ENCODE measurements around the gene ARMH1. TPM values are rescaled to one million over a fixed set of nuclear protein-coding genes. Genes with fewer than 3 reads are reported as not detected.

The ARMH1 gene
- 0.66 TPM in 1 of 2 replicates, not detected in the other for total RNA-seq

GRCh38 chr1:44674113-44675000, at the start of gene ARMH1, which contains the start of gene TMEM53:
TSS of gene ARMH1 (plus strand) at chr1:44674714. CDS start at chr1:44689698, 14,984 bp downstream.
TSS of gene TMEM53 (minus strand) at chr1:44674481. CDS start at chr1:44674391, 90 bp downstream.

DNA sequence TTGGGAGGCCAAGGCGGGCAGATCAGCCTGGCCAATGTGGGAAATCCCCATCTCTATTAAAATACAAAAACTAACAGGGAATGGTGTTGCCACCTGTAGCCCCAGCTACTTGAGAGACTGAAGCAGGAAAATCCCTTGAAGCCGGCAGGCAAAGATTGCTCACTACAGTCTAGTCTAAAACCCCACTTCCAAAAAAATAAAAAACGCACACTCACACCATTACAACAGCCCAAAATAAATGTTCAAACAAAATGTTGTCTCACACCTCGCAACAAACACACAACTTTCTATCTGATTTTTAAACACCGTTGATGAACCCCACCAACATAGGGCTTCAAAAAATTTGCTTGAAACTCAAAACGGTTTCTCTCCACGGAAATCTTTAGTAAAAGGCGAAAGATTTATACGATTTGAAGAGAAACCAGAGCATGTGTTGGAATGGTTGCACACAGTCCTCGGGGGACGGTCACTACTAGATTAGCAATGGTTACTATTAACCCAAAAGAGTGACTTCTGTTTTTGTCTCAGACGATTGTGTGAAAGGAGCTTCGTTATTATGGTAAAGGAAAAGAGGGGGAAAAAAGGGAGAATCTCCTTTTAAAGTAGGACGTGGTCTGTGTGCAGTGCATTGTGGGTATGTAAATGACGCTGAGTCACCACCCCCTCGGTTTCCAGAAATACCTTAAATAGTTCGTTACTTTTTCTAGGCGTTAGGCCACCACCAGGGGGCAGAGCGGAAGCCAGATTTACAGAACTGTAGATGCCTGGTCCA, 56.4 kb downstream of the ARMH1 start, which contains the start of gene RNU5D-1:
Gene RNU5D-1 (minus strand): TSS at position 430 of the 772 bp plus-strand sequence.

GRCh38 chr1:44739307-44740178, 65.0 kb downstream of the ARMH1 start, which contains the start of gene KIF2C:
TSS of gene KIF2C (plus strand) at chr1:44739837. CDS start at chr1:44739933, 96 bp downstream.

Small RNA genes within 50 kb of the gene (small RNA-seq; reads per million reads assigned to genes)
- 1,933 reads per million, percentile 100 among the genes with 10 or more reads in this experiment for gene RNU5D-1 (ENCODE audit: low replicate concordance)
- 61.8 reads per million, percentile 98 among the genes with 10 or more reads in this experiment for gene RNU5F-1 (ENCODE audit: low replicate concordance)

Other genes starting within 250 kb of the ARMH1 start
- gene TMEM53, start 233 bp upstream of the ARMH1 start, total RNA-seq = 4.6 and 7.0 TPM in 2 replicates
- not detected in 2 replicates for gene RNU5D-1, start 56.5 kb downstream of the ARMH1 start, total RNA-seq
- 1.3 and 62.0 TPM in 2 replicates for gene KIF2C, start 65.1 kb downstream of the ARMH1 start, total RNA-seq
- gene RPS8, start 100.8 kb downstream of the ARMH1 start, total RNA-seq = 982 and 1,269 TPM in 2 replicates
- 0.14 and 0.22 TPM in 2 replicates for gene BEST4, start 113.5 kb downstream of the ARMH1 start, total RNA-seq
- gene PLK3, start 125.7 kb downstream of the ARMH1 start, total RNA-seq = 71.3 and 112 TPM in 2 replicates
- not detected in 2 replicates for gene DYNLT4, start 132.6 kb downstream of the ARMH1 start, total RNA-seq
- gene BTBD19, start 133.8 kb downstream of the ARMH1 start, total RNA-seq = 10.5 and 23.4 TPM in 2 replicates
- gene PTCH2, start 168.5 kb downstream of the ARMH1 start, total RNA-seq = 0.22 and 0.29 TPM in 2 replicates